HepG2 (cell line): ENCODE data around the gene TIAM2. TPM values are rescaled to one million over a fixed set of nuclear protein-coding genes. Genes with fewer than 3 reads are reported as not detected.

Experiments
- ATAC-seq: fragments of 200-7000 bp; cut with Tn5 transposase; 3 replicates; pipeline ENCODE4 v1.9.1; 2020; ENCODE audit warnings: mild to moderate bottlenecking, moderate library complexity
- BruUV-seq: library from RNA; stranded (reverse); fragments of 400-500 nt; replicated peaks from 2 replicates; lab custom pipeline; 2021; lab: Mats Ljungman, UMichigan
- CTCF ChIA-PET: fragments of 300-600 bp; formaldehyde crosslinking; extraction: SDS; loops from one replicate; lab custom pipeline; 2021; ENCODE audit warnings: low total read pairs, inconsistent platforms, low intra/inter-chr PET ratio; lab: Yijun Ruan, JAX
- POLR2A ChIA-PET: fragments of 350-600 bp; sonication (Branson Sonifier 250); formaldehyde crosslinking; loops from one replicate; lab custom pipeline; 2020; ENCODE audit warnings: antibody characterized with exemption, inconsistent platforms; lab: Yijun Ruan, JAX
- DNase-seq: peaks from one replicate; pipeline ENCODE4 v3.0.0-alpha.2; 2015; ENCODE audit warnings: low spot score
- FAIRE-seq: peaks from 3 replicates; lab custom pipeline; 2011; peaks lifted over from hg19 to GRCh38; lab: Jason Lieb, UNC
- H2AFZ ChIP-seq: one replicate; pipeline ENCODE4 v1.6.1; 2011; ENCODE audit warnings: low read length, inconsistent platforms
- H3K27ac ChIP-seq: fragments of 300-600 bp; 3 replicates; pipeline ENCODE4 v1.8.0; 2011; ENCODE audit warnings: mixed run types, mild to moderate bottlenecking, mixed read lengths, low read length, inconsistent platforms; ENCODE audit not compliant: insufficient read depth; ENCODE audit errors: extremely low read length
- H3K27me3 ChIP-seq, 2 experiments: fragments of 200-600 bp in 1 of 2; 2 replicates in 1 of 2; 3 replicates in 1 of 2; pipeline versions ENCODE4 v1.6.0 to v1.8.0; 2011; ENCODE audit warnings: low read length in 2 of 2, mild to moderate bottlenecking in 2 of 2, moderate library complexity in 2 of 2, inconsistent platforms in 1 of 2; ENCODE audit not compliant: insufficient read depth in 2 of 2, control insufficient read depth in 1 of 2
- H3K36me3 ChIP-seq, 2 experiments: fragments of 200-600 bp in 1 of 2; replicated peaks in 1 of 2; 2 replicates in 1 of 2; 3 replicates in 1 of 2; pipeline versions ENCODE4 v1.5.1 to v1.8.0; 2011; ENCODE audit warnings: low read length in 2 of 2, inconsistent platforms in 1 of 2; ENCODE audit not compliant: insufficient read depth in 2 of 2, control insufficient read depth in 1 of 2
- H3K4me1 ChIP-seq: 2 replicates; pipeline ENCODE4 v1.5.1; 2012; ENCODE audit warnings: low read length, inconsistent platforms; ENCODE audit not compliant: insufficient read depth
- H3K4me2 ChIP-seq: 2 replicates; pipeline ENCODE4 v1.6.0; 2011; ENCODE audit warnings: low read depth, low read length, inconsistent platforms
- H3K4me3 ChIP-seq, 3 experiments: fragments of 200-600 bp in 1 of 3; sonication (generic), shearing (Covaris generic) in 1 of 3; replicated peaks in 1 of 3; 2 replicates each; pipeline ENCODE4 v1.5.1; 2011 to 2016; ENCODE audit warnings: low read length in 3 of 3, inconsistent platforms in 2 of 3, low read depth in 2 of 3, mild to moderate bottlenecking in 2 of 3, control low read depth in 1 of 3, mixed read lengths in 1 of 3; ENCODE audit not compliant: insufficient read depth in 1 of 3
- H3K79me2 ChIP-seq: one replicate; pipeline ENCODE4 v1.6.1; 2011; ENCODE audit warnings: low read length, inconsistent platforms; ENCODE audit not compliant: insufficient read depth
- H3K9ac ChIP-seq: 2 replicates; pipeline ENCODE4 v1.6.0; 2011; ENCODE audit warnings: mild to moderate bottlenecking, low read depth, low read length, inconsistent platforms; ENCODE audit not compliant: insufficient read depth
- H3K9me3 ChIP-seq: 2 replicates; pipeline ENCODE4 v1.5.1; 2012; ENCODE audit warnings: mild to moderate bottlenecking, low read length
- H4K20me1 ChIP-seq: 2 replicates; pipeline ENCODE4 v1.6.0; 2011; ENCODE audit warnings: inconsistent platforms, mild to moderate bottlenecking, low read length, moderate library complexity; ENCODE audit not compliant: insufficient read depth
- CREB1 ChIP-seq, 2 experiments: fragments of 450-650 bp in 1 of 2; IDR thresholded peaks; 2 replicates each; pipeline ENCODE4 v1.6.1; 2016 to 2017; ENCODE audit warnings: control low read depth in 1 of 2, mild to moderate bottlenecking in 1 of 2, missing compliant biosample characterization in 1 of 2, missing genetic modification characterization in 1 of 2
- GATAD1 ChIP-seq: IDR thresholded peaks from 2 replicates; pipeline ENCODE4 v1.6.1; 2016; ENCODE audit warnings: missing genetic modification reagents, missing compliant biosample characterization
- MED13 ChIP-seq: sonication (generic); formaldehyde crosslinking; IDR thresholded peaks from 2 replicates; pipeline ENCODE4 v1.5.0; 2020; ENCODE audit warnings: missing genetic modification reagents
- MEIS2 ChIP-seq: sonication (generic); formaldehyde crosslinking; IDR thresholded peaks from 2 replicates; pipeline ENCODE4 v1.9.0; 2021; ENCODE audit warnings: mild to moderate bottlenecking, missing genetic modification reagents
- ZNF557 ChIP-seq: sonication (generic); formaldehyde crosslinking; IDR thresholded peaks from 2 replicates; pipeline ENCODE4 v1.4.0; 2020; ENCODE audit warnings: missing genetic modification reagents
- ZNF761 ChIP-seq: sonication (generic); formaldehyde crosslinking; conservative IDR thresholded peaks from 2 replicates; pipeline ENCODE4 v1.4.0; 2020; ENCODE audit warnings: mild to moderate bottlenecking, missing genetic modification reagents
- WGBS: methylation state at CpG from one replicate; pipeline ENCODE4 v1.1.6; 2017; ENCODE audit warnings: low lambda C conversion rate; 5-methylcytosine and 5-hydroxymethylcytosine counted together
- in situ Hi-C: cut with HindIII; loops from 2 replicates; pipeline ENCODE4 v1.10.0; 2017; ENCODE audit warnings: low pct_unique_long_range_greater_than_20kb; ENCODE audit not compliant: extremely low pct_ligation_motif_present
- intact Hi-C: fragments of 100-400 bp; cut with micrococcal nuclease; formaldehyde crosslinking; loops from one replicate; pipeline ENCODE4 v1.10.0; 2022; ENCODE audit not compliant: unreplicated experiment
- polyA plus RNA-seq, 8 experiments: library from polyadenylated mRNA; depleted of rRNA in 3 of 8; stranded (reverse) in 7 of 8; unstranded in 1 of 8; fragments of >200 nt; fragmentation: Illumina TruSeq in 4 of 8; extraction: Trizol in 4 of 8; gene quantifications; 2 replicates each; pipeline versions ENCODE4 v1.2.1 to v1.2.3, GENCODE V29; 2011 to 2016; ENCODE audit warnings: low read depth in 4 of 8, missing spikeins in 1 of 8, mixed read lengths in 1 of 8; ENCODE audit not compliant: insufficient read depth in 1 of 8
- total RNA-seq, 5 experiments: library from RNA; depleted of rRNA; stranded (reverse); fragments of >200 nt; fragmentation: Illumina TruSeq; extraction: Trizol; gene quantifications; 2 replicates each; pipeline ENCODE4 v1.2.3, GENCODE V29; 2016; ENCODE audit warnings: low read depth in 1 of 5
- TF ChIP-seq, protein P1 (sequence below): sonication (generic); formaldehyde crosslinking; IDR thresholded peaks from 2 replicates; pipeline ENCODE4 v1.8.0; 2022; ENCODE audit warnings: low read depth, missing genetic modification reagents

The TIAM2 gene
- total and polyA plus RNA-seq, 2 of the 13 experiments (the other 11 are each of a cell fraction or from before 2014, with no cell fraction given) = 4.1 to 4.5 TPM

DNA sequence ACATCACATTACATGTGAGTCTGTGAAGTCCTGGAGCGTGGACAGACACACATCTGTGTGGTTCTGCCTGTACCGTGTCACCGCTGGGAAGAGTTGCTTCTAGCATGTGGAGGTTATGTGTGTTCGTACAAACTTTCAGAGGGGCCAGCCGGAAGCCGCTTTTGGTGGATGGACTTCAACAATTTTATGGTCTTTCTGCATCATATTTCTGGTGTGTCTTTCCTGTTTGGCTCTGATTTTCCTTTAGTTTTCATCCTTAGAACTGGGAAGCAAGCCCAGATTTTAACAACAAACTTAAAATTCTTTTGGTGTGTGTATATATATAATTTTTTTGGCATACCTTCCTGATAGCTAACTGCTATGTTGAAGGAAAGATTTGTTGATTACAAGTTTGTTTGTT, 71.2 kb downstream of the TIAM2 start (continued):
- no peak for TF ChIP-seq GATAD1 (CRISPR knock-in tag)
- no peak for TF ChIP-seq MEIS2
- TF ChIP-seq ZNF557 (CRISPR knock-in tag) = no peak
- TF ChIP-seq ZNF761 (CRISPR knock-in tag) = no peak

DNA sequence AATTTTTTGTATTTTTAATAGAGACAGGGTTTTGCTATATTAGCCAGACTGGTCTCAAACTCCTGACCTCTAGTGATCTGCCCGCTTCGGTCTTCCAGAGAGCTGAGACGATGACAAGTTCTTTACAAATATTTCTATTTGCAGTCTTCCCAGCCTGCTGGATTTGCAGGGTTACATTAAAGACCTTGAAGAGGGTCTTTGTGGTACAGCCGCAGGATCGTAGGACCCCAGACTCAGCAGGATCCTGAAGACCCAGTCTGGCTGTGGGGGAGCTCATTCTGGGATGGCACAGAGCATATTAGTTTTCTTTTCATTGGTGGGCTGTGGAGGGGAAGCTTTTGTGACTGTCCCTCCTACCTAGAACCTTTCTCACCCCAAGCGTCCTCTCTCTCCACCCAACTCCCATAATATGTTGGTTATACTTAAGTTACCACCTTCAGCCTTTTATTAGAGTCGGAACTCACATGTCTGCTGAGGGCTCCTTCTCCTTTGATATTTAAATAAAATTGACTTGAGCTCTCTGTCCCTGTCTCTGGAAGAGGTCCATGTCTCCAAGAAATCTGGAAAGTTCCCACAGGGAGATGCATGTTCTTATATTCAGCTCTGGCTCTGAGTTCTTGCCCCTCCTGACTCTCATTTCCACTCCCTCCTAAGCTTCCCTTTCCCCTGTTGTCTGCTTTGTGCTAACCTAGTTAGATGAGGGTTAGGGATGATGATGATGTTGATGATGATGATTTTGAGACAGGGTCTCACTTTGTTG, 72.0 kb downstream of the TIAM2 start:
- Histone ChIP-seq H2AFZ (no peak overlapping the region), H3K27me3 (no peaks in the 10 kb centered on the region), H3K79me2 (no peaks in the 10 kb centered on the region), H4K20me1 (no peaks in the 10 kb centered on the region), H3K9me3 (no peaks in the 10 kb centered on the region), H3K4me1 (0 out of 2 replicates have a peak, but pooled peaks cover 5% of the 10 kb centered on the region), H3K4me3 (no peak overlapping the region), H3K4me2 (no peak overlapping the region), H3K36me3 (no peaks in the 10 kb centered on the region), H3K9ac (no peak overlapping the region), H3K27ac (no peak overlapping the region)
- in situ Hi-C loops = no loop called here
- intact Hi-C loops = no loop called here
- no peak for ATAC-seq
- TF ChIP-seq CREB1 (IDR thresholded peaks at IDR 0.05) = peak; percentile 82
- TF ChIP-seq CREB1 (CRISPR knock-in tag; IDR thresholded peaks at IDR 0.05) = no peak
- TF ChIP-seq, protein P1, sequence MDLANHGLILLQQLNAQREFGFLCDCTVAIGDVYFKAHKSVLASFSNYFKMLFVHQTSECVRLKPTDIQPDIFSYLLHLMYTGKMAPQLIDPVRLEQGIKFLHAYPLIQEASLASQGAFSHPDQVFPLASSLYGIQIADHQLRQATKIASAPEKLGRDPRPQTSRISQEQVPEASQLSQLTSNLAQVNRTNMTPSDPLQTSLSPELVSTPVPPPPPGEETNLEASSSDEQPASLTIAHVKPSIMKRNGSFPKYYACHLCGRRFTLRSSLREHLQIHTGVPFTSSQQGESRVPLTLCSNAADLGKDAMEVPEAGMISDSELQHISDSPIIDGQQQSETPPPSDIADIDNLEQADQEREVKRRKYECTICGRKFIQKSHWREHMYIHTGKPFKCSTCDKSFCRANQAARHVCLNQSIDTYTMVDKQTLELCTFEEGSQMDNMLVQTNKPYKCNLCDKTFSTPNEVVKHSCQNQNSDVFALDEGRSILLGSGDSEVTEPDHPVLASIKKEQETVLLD (CRISPR knock-in tag) = no peak
- no peak for TF ChIP-seq MED13 (CRISPR knock-in tag)
- no peak for DNase-seq
- POLR2A ChIA-PET = no interaction called here
- FAIRE-seq = no peak
- BruUV-seq = no TSS peak
- CTCF ChIA-PET = no interaction called here
- WGBS = 70% methylated on average over 7 of the region's 7 CpGs
